Endodermal cell (in vitro differentiated cells): ENCODE data around the gene ZNF74. TPM values are rescaled to one million over a fixed set of nuclear protein-coding genes. Genes with fewer than 3 reads are reported as not detected.
"Not testable (repeated sequence)": the region's sequence is repeated elsewhere in the genome, so short reads cannot be mapped to it uniquely, and the experiment has no call there.

Experiments used
- DNase-seq: peaks from one replicate; pipeline ENCODE4 v3.0.0-alpha.2; 2017
- H3K27ac ChIP-seq: 2 replicates; pipeline ENCODE4 v1.5.1; 2013; ENCODE audit warnings: mild to moderate bottlenecking, low read depth, low read length, moderate library complexity
- H3K27me3 ChIP-seq: 2 replicates; pipeline ENCODE4 v1.6.1; 2013; ENCODE audit warnings: mild to moderate bottlenecking, low read length, moderate library complexity; ENCODE audit not compliant: insufficient read depth, control insufficient read depth, poor library complexity, severe bottlenecking
- H3K36me3 ChIP-seq: 2 replicates; pipeline ENCODE4 v1.7.0; 2013; ENCODE audit warnings: mild to moderate bottlenecking, low read length, moderate library complexity; ENCODE audit not compliant: control insufficient read depth, insufficient read depth
- H3K4me1 ChIP-seq: one replicate; pipeline ENCODE4 v1.7.0; 2013; ENCODE audit warnings: low read length; ENCODE audit not compliant: control insufficient read depth, insufficient read depth
- H3K4me3 ChIP-seq: 2 replicates; pipeline ENCODE4 v1.5.1; 2013; ENCODE audit warnings: mild to moderate bottlenecking, low read length, moderate library complexity
- H3K9ac ChIP-seq: 2 replicates; pipeline ENCODE4 v1.6.1; 2013; ENCODE audit warnings: mild to moderate bottlenecking, low read length, moderate library complexity; ENCODE audit not compliant: poor library complexity, severe bottlenecking; ENCODE audit errors: extremely low read depth
- H3K9me3 ChIP-seq: 2 replicates; pipeline ENCODE4 v1.6.1; 2013; ENCODE audit warnings: mild to moderate bottlenecking, low read length, moderate library complexity; ENCODE audit not compliant: control insufficient read depth
- H3K27ac Mint-ChIP-seq: 2 replicates; pipeline ENCODE4 v1.8.0; 2020; ENCODE audit warnings: mixed read lengths
- H3K27me3 Mint-ChIP-seq: 2 replicates; pipeline ENCODE4 v1.8.0; 2021; ENCODE audit warnings: mild to moderate bottlenecking, mixed read lengths; ENCODE audit not compliant: insufficient read depth
- H3K36me3 Mint-ChIP-seq: 2 replicates; pipeline ENCODE4 v1.8.0; 2020; ENCODE audit warnings: low read depth, mixed read lengths
- H3K4me1 Mint-ChIP-seq: 2 replicates; pipeline ENCODE4 v1.8.0; 2020; ENCODE audit warnings: mixed read lengths
- H3K4me3 Mint-ChIP-seq: 2 replicates; pipeline ENCODE4 v1.8.0; 2020; ENCODE audit warnings: mild to moderate bottlenecking, moderate library complexity, mixed read lengths
- H3K9me3 Mint-ChIP-seq: 2 replicates; pipeline ENCODE4 v1.8.0; 2020; ENCODE audit warnings: mild to moderate bottlenecking, mixed read lengths
- whole genome bisulfite sequencing, 2 experiments: methylation state at CpG; one replicate each; pipeline versions ENCODE4 v1.1.5 to v1.1.7; 2013; ENCODE audit warnings: missing lambda C conversion rate in 2 of 2, mixed read lengths in 1 of 2; ENCODE audit not compliant: insufficient coverage in 1 of 2, insufficient read length in 1 of 2; 5-methylcytosine and 5-hydroxymethylcytosine counted together
- total RNA-seq, 2 donors: library from RNA; stranded (reverse); fragmentation: NEBNext Ultra II Directional in 1 of 2; extraction: Animal tissue kit (Norgen Biotek cat#: 25700) in 1 of 2; gene quantifications; 2 replicates in 1 of 2; 3 replicates in 1 of 2; pipeline ENCODE4 v1.2.1, GENCODE V29; 2021
- TF ChIP-seq, protein P1 (sequence below): fragments of 200-600 bp; sonication (generic); conservative IDR thresholded peaks from 2 replicates; pipeline ENCODE4 v1.5.0; 2021; ENCODE audit warnings: antibody characterized with exemption, mild to moderate bottlenecking

Gene ZNF74
- total RNA-seq, 2 donors from 2014 or later = 36.9 to 41.7 TPM

DNA sequence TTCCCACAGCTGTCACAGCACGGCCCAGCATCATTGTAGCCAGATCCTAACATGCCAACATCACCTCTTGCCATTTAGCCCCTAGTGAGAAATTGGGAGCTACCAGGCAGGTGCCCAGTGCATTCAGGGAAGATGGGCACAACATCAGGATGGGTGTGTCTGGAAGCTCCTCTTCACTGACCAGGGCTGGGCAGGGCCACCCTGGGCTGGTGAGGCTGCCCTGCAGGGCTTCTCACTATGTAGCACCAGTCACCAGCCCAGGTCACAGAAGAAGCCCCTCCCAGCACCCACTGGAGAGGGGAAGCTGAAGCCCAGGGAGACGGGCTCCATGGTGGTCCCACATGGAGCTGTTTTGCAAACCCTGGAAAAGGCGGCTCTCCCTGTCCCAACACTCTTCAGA, 13.9 kb downstream of the ZNF74 start:
- Histone ChIP-seq H3K27ac (no peak overlapping the region), H3K4me3 (no peak overlapping the region), H3K4me1 (no peaks in the 10 kb centered on the region), H3K9ac (no peak overlapping the region), H3K27me3 (no peaks in the 10 kb centered on the region), H3K36me3 (peaks cover 29% of the 10 kb centered on the region), H3K9me3 (no peaks in the 10 kb centered on the region)
- Mint-ChIP-seq H3K4me1 (no peaks in the 10 kb centered on the region), H3K9me3 (no peaks in the 10 kb centered on the region), H3K4me3 (no peak overlapping the region), H3K27ac (no peak overlapping the region), H3K36me3 (peaks cover 46% of the 10 kb centered on the region), H3K27me3 (no peaks in the 10 kb centered on the region)
- peak; percentile 22 for DNase-seq
- WGBS, 2 experiments = 90 to 97% methylated on average over 2 to 3 of the region's 3 CpGs
- TF ChIP-seq, protein P1, sequence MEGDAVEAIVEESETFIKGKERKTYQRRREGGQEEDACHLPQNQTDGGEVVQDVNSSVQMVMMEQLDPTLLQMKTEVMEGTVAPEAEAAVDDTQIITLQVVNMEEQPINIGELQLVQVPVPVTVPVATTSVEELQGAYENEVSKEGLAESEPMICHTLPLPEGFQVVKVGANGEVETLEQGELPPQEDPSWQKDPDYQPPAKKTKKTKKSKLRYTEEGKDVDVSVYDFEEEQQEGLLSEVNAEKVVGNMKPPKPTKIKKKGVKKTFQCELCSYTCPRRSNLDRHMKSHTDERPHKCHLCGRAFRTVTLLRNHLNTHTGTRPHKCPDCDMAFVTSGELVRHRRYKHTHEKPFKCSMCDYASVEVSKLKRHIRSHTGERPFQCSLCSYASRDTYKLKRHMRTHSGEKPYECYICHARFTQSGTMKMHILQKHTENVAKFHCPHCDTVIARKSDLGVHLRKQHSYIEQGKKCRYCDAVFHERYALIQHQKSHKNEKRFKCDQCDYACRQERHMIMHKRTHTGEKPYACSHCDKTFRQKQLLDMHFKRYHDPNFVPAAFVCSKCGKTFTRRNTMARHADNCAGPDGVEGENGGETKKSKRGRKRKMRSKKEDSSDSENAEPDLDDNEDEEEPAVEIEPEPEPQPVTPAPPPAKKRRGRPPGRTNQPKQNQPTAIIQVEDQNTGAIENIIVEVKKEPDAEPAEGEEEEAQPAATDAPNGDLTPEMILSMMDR = no peak

DNA sequence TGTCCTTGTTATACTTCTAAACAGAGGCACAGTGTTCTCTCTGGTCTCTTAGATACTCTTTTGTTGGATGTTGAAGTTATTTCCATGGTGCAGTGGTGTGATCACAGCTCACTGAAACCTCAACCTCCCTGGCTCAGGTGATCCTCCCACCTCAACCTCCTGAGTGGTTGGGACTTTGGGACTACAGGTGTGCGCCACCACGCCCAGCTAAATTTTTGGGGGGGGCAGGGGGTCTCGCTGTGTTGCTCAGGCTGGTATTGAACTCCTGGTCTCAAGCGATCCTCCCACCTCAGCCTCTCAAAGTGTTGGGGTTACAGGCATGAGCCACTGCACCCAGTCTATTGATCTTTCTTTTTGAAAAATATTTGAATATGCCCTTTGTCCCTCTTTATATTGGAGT, 14.9 kb downstream of the ZNF74 start:
- peak; percentile 20 for DNase-seq
- Histone ChIP-seq H3K4me1 (no peaks in the 10 kb centered on the region), H3K27ac (no peak overlapping the region), H3K36me3 (peaks cover 20% of the 10 kb centered on the region), H3K4me3 (no peak overlapping the region), H3K9me3 (no peaks in the 10 kb centered on the region), H3K27me3 (no peaks in the 10 kb centered on the region), H3K9ac (no peak overlapping the region)
- Mint-ChIP-seq H3K9me3 (no peaks in the 10 kb centered on the region), H3K27me3 (no peaks in the 10 kb centered on the region), H3K27ac (no peak overlapping the region), H3K36me3 (peaks cover 35% of the 10 kb centered on the region), H3K4me3 (no peak overlapping the region), H3K4me1 (no peaks in the 10 kb centered on the region)
- WGBS, 2 experiments = 85% methylated on average over 4 of the region's 4 CpGs; no CpG with 5 or more reads in 1 of the 2 experiments
- TF ChIP-seq, protein P1 = no peak

DNA sequence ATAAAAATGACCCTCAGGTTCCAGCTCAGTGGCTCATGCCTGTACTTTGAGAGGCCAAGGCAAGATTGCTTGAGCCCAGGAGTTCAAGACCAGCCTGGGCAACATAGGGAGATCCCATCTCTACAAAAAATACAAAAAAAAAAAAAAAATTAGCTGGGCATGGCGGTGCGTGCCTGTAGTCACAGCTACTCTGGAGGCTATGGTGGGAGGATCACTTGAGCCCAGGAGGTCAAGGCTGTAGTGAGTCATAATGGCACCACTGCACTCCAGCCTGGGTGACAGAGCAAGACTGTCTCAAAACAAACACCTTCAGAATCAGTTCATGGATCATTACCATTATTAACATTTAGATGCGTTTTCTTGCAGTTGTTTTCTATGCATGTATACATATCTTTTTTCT, 15.4 kb downstream of the ZNF74 start:
- DNase-seq = peak; percentile 13
- H3K9ac ChIP-seq, H3K27ac ChIP-seq, H3K27me3 Mint-ChIP-seq, H3K4me3 Mint-ChIP-seq, H3K4me3 ChIP-seq, H3K4me1 ChIP-seq, H3K27ac Mint-ChIP-seq, H3K9me3 Mint-ChIP-seq, H3K4me1 Mint-ChIP-seq, H3K27me3 ChIP-seq, H3K9me3 ChIP-seq: not testable (repeated sequence)
- peaks cover 31% of the 10 kb centered on the region for H3K36me3 Mint-ChIP-seq
- peaks cover 15% of the 10 kb centered on the region for H3K36me3 ChIP-seq
- 97% methylated on average over 3 of the region's 3 CpGs; no CpG with 5 or more reads in 1 of the 2 experiments for WGBS, 2 experiments
